Measurements from ENCODE around the gene RAB39A.

Gene RAB39A

GRCh38 chr11:107962181-107962580 is 33.9 kb downstream of the RAB39A start:
- no peak for DNase-seq (ENCODE audit: low spot score)

DNA sequence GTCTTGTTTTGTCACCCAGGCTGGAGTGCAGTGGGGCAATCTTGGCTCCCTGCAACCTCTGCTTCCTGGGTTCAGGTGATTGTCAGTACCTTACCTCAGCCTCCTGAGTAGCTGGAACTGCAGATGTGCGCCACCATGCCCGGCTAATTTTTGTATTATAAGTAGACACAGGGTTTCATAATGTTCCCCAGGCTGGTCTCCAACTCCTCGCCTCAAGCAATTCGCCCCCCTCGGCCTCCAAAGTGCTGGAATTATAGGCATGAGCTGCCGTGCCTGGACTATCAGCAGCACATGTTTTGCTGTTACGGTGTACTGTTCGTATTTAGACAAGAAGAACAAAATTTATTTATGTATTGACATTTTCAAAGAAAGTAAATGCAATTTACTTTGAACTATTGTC is 34.8 kb downstream of the RAB39A start:
- DNase-seq (ENCODE audit: low spot score), result no peak

DNA sequence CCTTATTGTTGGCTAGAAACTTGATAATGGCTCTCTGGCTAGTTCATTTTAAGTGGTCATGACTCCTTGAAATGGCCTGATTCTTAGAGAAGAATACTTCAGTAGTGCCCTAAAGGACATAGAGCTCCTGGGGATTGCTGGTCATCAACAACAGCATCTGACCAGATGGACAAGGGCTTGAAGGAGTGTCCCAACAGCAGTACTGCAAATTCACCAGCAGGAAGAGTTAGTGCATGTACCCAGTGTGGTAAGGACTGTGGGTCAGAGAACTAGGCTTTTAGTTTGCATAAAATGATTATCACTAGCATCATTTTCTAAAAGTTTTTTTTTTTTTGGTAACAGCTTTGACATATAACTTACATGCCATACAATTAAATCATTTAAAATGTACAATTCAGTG is 41.0 kb downstream of the RAB39A start:
- DNase-seq (ENCODE audit: low spot score), result peak; percentile 7

DNA sequence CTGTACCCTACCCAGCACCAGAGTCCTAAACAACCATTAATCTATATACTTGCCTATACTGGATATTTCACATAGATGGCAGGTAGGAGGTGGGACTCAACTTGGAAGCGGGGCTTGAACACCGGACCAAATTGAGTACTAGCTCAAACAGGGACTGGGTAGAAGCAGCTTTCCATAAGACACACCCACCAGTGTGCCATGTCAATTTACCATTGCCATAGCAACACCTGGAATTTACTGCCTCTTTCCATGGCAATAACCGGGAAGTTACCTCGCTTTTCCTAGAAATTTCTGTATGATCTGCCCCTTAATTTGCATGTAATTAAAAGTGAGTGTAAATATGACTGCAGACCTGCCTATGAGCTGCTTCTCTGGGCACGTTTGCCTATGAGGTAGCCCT is 41.8 kb downstream of the RAB39A start:
- DNase-seq (ENCODE audit: low spot score), result no peak

- DNase-seq (ENCODE audit: low spot score), result no peak
Measured at GRCh38 chr11:107973641-107974040, 45.4 kb downstream of the RAB39A start.

GRCh38 chr11:107988397-107989158 is 60.3 kb downstream of the RAB39A start:
- DNase-seq (ENCODE audit: low spot score), result no peak

DNA sequence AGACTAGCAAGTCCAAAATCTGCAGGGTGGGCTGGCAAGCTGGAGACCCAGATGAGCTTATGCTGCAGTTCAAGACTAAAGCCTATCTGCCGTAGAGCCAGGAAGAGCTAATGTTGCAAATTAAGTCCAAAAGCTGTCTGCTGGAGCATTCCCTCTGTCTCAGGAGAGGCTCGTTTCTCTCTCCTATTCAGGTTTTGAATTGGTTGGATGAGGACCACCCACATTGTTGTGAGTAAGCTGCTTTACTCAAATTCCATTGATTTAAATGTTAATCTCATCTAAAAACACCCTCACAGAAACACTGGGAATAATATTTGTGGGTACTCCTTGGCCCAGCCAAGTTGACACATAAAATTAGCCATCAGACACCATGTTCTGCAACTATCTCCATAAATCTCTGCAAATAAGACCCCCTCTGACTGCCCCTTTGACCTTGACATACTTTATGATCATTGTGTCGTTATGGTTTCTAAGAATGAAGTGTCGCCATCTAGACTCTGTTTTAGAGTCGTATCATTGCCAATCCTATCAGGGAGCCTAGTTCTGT is 63.7 kb downstream of the RAB39A start:
- no peak for DNase-seq (ENCODE audit: low spot score)

GRCh38 chr11:107996006-107996776 is 67.9 kb downstream of the RAB39A start:
- DNase-seq (ENCODE audit: low spot score), result no peak

- DNase-seq (ENCODE audit: low spot score), result no peak
Measured at GRCh38 chr11:107998761-107999160, 70.5 kb downstream of the RAB39A start.

GRCh38 chr11:107999759-108000455 is 71.7 kb downstream of the RAB39A start:
- DNase-seq (ENCODE audit: low spot score), result peak; percentile 62

DNA sequence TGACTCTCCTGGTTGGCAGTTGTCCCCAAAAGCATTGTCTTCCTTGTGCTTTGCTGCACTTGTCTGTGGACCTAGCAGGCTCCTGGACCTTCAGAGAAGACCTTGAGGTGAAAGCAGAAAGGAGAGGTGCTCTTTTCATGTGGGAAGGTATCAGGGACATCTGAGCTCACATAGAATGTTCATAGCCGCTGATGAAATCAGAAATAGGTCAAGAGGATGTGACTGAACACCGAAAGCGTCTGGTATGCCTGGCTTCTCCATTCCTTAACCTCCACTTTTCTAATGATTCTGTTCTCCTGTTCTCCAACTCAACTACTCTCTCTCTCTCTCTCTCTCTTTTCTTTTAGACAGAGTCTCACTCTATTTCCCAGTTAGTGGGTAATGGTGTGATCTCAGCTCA is 74.2 kb downstream of the RAB39A start:
- no peak for DNase-seq (ENCODE audit: low spot score)

- no peak for DNase-seq (ENCODE audit: low spot score)
Measured at GRCh38 chr11:108003623-108004022, 75.4 kb downstream of the RAB39A start.

DNA sequence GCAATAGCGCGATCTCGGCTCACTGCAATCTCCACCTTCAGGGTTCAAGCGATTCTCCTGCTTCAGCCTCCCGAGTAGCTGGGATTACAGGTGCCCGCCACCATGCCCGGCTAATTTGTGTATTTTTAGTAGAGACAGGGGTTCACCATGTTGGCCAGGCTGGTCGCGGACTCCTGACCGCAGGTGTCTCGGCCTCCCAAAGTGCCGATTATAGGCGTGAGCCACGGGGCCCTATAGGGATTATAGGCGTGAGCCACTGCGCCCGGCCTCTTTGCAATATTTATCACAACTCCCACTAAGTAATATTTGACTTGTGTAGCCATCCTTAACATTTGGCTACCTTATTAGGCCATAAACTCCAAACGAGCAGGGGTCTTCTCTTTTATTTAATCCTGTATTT is 79.6 kb downstream of the RAB39A start:
- no peak for DNase-seq (ENCODE audit: low spot score)

- peak; percentile 85 for DNase-seq (ENCODE audit: low spot score)
Measured at GRCh38 chr11:108008656-108009496, 80.6 kb downstream of the RAB39A start, which contains the start of gene CUL5. Gene CUL5 (plus strand): TSS chr11:108008898. CDS start chr11:108009349, 451 bp downstream.

DNA sequence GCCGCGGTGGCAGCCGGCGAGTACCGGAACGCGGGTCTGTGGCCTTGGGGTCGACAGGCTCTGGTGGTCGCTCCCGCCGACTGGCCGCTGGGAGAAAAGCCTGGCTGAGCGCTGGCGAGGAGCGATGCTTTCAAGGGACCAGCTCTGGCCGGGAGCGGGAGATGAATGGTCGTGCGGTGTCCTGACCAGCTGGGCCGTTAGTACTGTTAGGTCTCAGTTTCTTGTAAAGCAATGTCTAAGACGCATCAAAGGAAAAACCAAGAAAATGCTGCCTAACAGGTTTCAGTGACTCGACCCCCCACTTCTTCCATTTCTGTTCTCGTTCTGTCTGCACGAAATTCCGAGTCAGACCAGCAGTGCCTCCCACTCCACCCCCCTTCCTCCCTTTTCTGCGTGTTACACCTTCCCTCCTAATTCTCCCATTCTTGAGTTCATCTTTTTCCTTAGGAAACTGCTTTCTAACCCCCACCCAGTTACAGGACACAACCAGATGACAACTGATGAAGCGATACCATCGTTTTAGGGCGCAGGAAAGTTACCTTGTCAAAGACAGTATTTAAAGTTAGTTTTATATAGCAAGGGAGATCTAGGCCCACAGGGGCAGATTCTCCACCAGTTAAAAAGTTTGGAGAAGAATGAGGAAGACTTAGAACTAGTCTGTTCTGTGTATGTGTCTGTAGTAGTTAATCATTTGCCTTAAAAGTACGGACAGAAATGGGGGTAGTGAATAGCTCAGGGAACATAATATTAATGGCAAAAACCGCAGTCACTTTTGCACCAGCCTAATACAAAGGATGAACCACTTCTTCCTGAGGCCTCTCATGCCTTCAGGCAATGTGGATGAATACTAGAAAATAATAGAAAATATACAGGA is 81.5 kb downstream of the RAB39A start:
- DNase-seq (ENCODE audit: low spot score), result no peak

GRCh38 chr11:108012139-108012725 is 84.0 kb downstream of the RAB39A start:
- no peak for DNase-seq (ENCODE audit: low spot score)
